HG02623 (cell line): ENCODE data around the gene SMO.
"Not testable (repeated sequence)": the region's sequence is repeated elsewhere in the genome, so short reads cannot be mapped to it uniquely, and the experiment has no call there.

Experiments
- ATAC-seq: cut with Tn5 transposase; IDR thresholded peaks from one replicate; pipeline ENCODE4 v1.9.1; 2021; ENCODE audit warnings: moderate library complexity; ENCODE audit not compliant: unreplicated experiment

SMO gene

GRCh38 chr7:129169686-129170440, 18.6 kb upstream of the SMO start:
- ATAC-seq: peak; percentile 38

- no peak for ATAC-seq
Measured at GRCh38 chr7:129170441-129171021, 17.9 kb upstream of the SMO start.

- ATAC-seq: not testable (repeated sequence)
Measured at GRCh38 chr7:129173861-129174260, 14.6 kb upstream of the SMO start.

- ATAC-seq: no peak
Measured at GRCh38 chr7:129176916-129177710, 11.3 kb upstream of the SMO start.

GRCh38 chr7:129184981-129185670, 3.3 kb upstream of the SMO start:
- ATAC-seq: no peak

GRCh38 chr7:129186749-129187260, 1.6 kb upstream of the SMO start:
- no peak for ATAC-seq

GRCh38 chr7:129187681-129188371, 607 bp upstream of the SMO start:
- ATAC-seq: no peak

- ATAC-seq: no peak
Measured at GRCh38 chr7:129188892-129189660, 643 bp downstream of the SMO start.

- ATAC-seq: no peak
Measured at GRCh38 chr7:129189661-129190310, 1.4 kb downstream of the SMO start.

GRCh38 chr7:129191272-129191671, 2.8 kb downstream of the SMO start:
- ATAC-seq: no peak

GRCh38 chr7:129193892-129194291, 5.5 kb downstream of the SMO start:
- ATAC-seq: no peak

GRCh38 chr7:129197771-129198170, 9.3 kb downstream of the SMO start:
- ATAC-seq: no peak

GRCh38 chr7:129199406-129199805, 11.0 kb downstream of the SMO start:
- no peak for ATAC-seq

GRCh38 chr7:129202058-129202777, 13.8 kb downstream of the SMO start:
- no peak for ATAC-seq

- ATAC-seq: no peak
Measured at GRCh38 chr7:129203050-129203741, 14.8 kb downstream of the SMO start.

- ATAC-seq: no peak
Measured at GRCh38 chr7:129205126-129205818, 16.8 kb downstream of the SMO start.

- no peak for ATAC-seq
Measured at GRCh38 chr7:129205987-129206785, 17.8 kb downstream of the SMO start.
